OCI-LY3 (cell line): ENCODE data around the gene ANKRD55.

ENCODE experiments used
- EZH2phosphoT487 ChIP-seq: fragments of 200-600 bp; shearing (Covaris generic); IDR thresholded peaks from 2 replicates; pipeline ENCODE4 v1.6.1; 2018; ENCODE audit warnings: antibody characterized with exemption, mixed run types, low read depth
- TF ChIP-seq, protein P1 (sequence below): fragments of 200-600, 300-600 bp; sonication (generic); IDR thresholded peaks from 2 replicates; pipeline ENCODE4 v1.5.1; 2014; ENCODE audit warnings: antibody characterized with exemption, low read length, low read depth

DNA sequence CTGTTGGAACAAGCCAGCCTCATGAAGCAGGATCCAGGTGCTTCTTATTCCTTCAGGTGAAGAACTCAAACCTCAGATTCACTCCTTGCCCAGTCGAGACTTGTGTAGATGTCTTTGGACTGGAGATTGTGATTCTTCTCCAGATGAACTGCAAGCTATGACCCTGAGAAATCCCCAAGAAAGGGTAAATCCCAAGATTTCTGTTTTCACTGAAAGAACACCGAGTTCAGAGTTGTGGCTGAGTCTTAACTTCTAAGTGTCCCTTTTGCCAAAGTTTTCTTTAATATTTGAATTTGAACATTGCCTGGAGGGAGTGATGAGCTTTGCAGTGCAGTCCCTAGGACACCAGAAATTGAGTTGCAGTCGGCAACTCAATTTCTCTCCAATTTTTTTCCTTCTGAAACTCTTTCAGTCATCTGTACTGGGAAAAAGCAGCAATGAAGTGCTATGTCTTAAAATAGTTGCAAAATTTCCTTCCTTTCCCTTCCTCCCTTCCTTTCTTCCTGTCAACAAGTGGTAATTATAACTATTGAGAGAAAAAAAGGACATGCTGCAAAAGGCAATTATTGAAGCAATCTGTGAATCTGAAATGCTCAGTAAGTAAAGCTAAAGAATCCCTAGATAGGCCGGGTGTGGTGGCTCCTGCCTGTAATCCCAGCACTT, 56.1 kb downstream of the ANKRD55 start:
- TF ChIP-seq, protein P1, sequence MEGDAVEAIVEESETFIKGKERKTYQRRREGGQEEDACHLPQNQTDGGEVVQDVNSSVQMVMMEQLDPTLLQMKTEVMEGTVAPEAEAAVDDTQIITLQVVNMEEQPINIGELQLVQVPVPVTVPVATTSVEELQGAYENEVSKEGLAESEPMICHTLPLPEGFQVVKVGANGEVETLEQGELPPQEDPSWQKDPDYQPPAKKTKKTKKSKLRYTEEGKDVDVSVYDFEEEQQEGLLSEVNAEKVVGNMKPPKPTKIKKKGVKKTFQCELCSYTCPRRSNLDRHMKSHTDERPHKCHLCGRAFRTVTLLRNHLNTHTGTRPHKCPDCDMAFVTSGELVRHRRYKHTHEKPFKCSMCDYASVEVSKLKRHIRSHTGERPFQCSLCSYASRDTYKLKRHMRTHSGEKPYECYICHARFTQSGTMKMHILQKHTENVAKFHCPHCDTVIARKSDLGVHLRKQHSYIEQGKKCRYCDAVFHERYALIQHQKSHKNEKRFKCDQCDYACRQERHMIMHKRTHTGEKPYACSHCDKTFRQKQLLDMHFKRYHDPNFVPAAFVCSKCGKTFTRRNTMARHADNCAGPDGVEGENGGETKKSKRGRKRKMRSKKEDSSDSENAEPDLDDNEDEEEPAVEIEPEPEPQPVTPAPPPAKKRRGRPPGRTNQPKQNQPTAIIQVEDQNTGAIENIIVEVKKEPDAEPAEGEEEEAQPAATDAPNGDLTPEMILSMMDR = no peak
- no peak for TF ChIP-seq EZH2phosphoT487
